Activated CD8-positive, alpha-beta memory T cell treated with anti-CD3 and anti-CD28 coated beads for 1 hour (primary cell): Measurements from ENCODE around the gene SKIC3.

ENCODE experiments used
- DNase-seq, 2 donors: peaks; one replicate each; pipeline ENCODE4 v3.0.0-alpha.2; 2020; ENCODE audit warnings: low read depth in 1 of 2; ENCODE audit errors: extremely low read depth in 1 of 2

SKIC3 gene

GRCh38 chr5:95532415-95532814 is 22.4 kb downstream of the SKIC3 start:
- DNase-seq, result no peak

GRCh38 chr5:95531491-95531890 is 23.3 kb downstream of the SKIC3 start:
- DNase-seq, result no peak

GRCh38 chr5:95530416-95530815 is 24.4 kb downstream of the SKIC3 start:
- DNase-seq, result no peak

GRCh38 chr5:95528565-95528964 is 26.2 kb downstream of the SKIC3 start:
- DNase-seq, result no peak

GRCh38 chr5:95526871-95527270 is 27.9 kb downstream of the SKIC3 start:
- no peak for DNase-seq

- no peak for DNase-seq
Observed at GRCh38 chr5:95524423-95524822, 30.4 kb downstream of the SKIC3 start.

- no peak for DNase-seq
Observed at GRCh38 chr5:95520206-95520605, 34.6 kb downstream of the SKIC3 start.

GRCh38 chr5:95519681-95520080 is 35.1 kb downstream of the SKIC3 start:
- DNase-seq, result no peak

GRCh38 chr5:95519151-95519550 is 35.6 kb downstream of the SKIC3 start:
- DNase-seq, result no peak

GRCh38 chr5:95518417-95518816 is 36.4 kb downstream of the SKIC3 start:
- DNase-seq, result no peak

GRCh38 chr5:95511606-95512005 is 43.2 kb downstream of the SKIC3 start:
- DNase-seq, result no peak

- no peak for DNase-seq
Observed at GRCh38 chr5:95508550-95508949, 46.2 kb downstream of the SKIC3 start.
